HG03442 (cell line): Measurements from ENCODE around the gene SDF2L1.
"Not testable (repeated sequence)": the region's sequence is repeated elsewhere in the genome, so short reads cannot be mapped to it uniquely, and the experiment has no call there.

Experiments used
- ATAC-seq: cut with Tn5 transposase; IDR thresholded peaks from one replicate; pipeline ENCODE4 v1.9.1; 2021; ENCODE audit warnings: mild to moderate bottlenecking, moderate library complexity; ENCODE audit not compliant: unreplicated experiment

The SDF2L1 gene

DNA sequence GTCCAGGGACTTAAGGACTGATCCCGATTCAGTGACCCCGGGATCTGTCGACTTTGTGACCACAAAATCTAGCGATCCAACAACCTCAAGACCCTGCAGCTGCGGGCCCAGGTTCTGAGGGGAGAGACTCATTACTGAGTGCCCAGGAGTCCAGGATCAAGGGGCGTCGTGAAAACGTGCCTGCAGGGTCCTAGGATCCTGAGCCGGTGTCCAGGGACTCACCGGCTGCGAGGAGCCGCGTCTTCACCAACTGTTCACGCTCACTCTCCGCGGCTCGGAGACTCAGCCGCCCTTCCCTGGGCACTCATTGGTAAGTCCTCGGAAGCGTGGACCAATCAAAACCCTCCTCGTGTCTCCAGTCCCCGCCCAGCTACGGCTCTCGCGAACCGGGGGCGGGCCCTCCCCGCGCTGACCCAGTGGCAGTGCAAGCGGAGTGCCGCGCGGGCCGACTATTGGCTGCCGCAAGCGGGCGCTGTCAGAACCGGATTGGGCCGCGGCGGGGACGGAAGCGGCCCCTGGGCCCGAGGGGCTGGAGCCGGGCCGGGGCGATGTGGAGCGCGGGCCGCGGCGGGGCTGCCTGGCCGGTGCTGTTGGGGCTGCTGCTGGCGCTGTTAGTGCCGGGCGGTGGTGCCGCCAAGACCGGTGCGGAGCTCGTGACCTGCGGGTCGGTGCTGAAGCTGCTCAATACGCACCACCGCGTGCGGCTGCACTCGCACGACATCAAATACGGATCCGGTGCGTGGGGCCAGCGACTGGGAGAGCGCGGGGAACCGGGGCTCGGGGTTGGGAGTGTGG lies at the start of gene SDF2L1:
Gene SDF2L1, plus strand, starts transcription at position 514 of the 795 bp plus-strand sequence. Its CDS starts 35 bp downstream, at position 549.
- peak; percentile 93 for ATAC-seq

DNA sequence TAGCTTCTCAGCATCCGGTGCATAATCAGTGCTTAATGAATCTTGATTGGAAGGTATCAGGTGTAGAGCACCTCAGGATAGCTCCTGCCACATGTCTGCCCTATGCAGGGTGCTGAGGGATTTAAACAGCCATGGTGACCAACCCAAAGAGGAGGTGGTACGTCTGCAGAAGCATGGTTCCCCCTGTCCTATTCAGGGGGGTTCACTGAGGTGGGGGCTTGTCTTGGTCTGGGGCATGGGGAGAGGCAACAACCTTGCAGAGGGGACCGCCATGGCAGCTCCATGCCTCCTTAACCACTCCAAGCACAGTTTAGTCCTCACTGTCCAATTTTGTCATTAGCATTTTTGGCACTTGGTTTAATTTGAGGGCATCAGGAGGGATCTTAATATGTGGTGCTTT lies 49.7 kb upstream of the SDF2L1 start:
- no peak for ATAC-seq

DNA sequence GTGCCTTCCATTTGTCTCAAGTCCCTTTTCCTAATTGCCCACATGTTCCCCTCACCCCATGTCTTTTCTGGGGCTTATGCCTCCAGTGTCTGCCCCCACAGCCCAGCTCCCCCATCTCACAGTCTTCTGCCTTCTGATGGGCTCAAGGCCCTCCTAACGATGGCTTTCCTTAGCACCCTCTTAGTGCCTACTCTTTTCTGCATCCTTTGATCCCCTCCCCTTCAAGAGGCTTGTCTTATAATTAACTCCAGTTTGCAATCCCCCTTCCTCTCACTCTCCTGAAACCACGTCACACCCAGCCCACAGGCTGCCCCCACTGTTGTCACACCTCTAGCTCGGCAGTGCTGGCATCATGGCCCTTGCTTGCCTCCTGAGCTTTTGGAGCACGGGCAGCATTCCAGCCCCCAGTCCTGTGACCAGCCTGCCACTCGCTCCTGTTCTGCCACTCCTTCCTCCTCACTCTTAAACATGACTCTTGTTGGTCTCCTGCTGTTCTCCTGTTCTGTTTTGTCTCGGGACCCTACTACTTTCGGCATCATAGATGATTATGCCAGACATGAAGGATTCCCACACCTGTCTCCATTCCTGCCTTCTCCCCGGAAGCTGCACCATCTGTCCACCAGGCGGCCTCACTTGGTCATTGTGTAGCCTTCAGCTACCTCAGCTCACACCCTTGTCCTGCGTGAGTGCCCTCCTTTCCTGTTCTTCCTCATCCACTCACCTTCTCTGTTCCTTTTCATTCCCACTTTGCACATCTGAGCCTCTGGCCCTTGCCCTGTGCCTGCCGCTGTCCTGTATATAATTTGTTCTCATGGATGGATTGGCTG lies 48.5 kb upstream of the SDF2L1 start:
- ATAC-seq = no peak

DNA sequence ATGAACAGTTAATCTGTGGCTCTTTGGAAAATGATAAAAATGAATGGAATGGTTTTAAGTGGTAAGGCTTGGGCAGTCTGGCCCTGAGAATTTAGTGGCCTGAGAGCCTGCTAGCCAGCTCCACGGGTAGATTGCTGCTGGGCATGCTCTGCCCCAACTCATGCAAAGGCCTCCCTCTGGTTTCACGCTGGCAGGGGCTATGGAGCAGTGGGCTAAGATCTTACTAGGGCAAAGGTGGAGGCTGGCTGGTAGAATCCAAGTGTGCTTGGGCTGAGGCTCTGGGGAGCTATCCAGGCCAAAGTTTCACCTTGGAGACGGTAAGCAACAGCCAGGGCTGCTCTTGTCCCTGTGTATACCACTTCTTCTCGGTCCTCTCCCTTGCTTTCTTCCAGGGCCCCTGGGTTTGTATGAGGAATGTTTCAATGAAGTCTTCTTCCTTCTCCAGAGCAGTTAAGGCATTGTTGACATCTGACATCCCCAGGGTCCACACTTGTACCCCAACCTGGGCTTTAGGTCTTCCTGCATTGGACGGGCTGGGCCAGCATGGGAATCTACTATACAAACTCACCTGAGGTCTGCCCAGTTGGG lies 47.1 kb upstream of the SDF2L1 start:
- ATAC-seq = no peak

DNA sequence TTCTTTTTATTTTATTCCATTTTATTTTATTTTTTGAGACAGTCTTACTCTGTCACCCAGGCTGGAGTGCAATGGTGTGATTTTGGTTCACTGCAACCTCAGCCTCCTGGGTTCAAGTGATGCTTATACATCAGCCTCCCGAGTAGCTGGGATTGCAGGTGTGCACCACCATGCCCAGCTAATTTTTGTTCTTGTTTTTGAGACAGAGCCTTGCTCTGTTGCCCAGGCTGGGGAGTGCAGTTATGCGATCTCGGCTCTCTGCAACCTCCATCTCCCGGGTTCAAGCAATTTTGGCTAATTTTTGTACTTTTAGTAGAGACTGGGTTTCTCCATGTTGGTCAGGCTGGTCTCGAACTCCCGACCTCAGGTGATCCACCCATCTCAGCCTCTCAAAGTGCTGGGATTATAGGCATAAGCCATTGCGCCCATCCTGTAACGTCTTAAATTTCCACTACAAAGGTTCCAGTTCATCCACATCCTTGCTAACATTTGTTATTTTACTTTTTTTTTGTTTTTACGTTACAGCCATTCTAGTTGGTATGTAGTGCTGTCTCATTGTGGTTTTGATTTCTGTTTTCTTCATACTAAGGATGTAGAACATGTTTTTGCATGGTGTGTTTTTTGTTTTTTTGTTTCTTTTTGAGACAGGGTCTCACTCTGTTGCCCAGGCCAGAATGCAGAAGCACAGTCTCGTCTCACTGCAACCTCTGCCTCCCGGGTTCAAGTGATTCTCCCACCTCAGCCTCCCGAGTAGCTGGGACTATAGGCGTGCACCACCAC lies 45.6 kb upstream of the SDF2L1 start:
- not testable (repeated sequence) for ATAC-seq

DNA sequence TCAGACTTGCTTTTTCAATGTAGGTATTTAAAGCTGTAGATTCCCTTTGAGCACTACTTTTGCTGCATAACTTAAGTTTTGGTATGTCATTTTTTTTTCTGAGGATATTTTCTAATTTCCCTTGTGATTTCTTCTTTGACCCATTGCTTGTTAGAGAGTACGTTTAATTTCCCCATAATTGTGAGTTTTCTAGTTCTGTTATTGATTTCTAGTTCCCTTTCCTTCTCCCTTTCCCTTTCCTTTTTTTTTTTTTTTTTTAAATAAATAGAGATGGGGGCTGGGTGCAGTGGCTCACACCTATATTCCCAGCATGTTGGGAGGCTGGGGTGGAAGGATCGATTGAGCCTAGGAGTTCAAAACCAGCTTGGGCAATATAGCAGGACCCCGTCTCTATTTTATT lies 43.8 kb upstream of the SDF2L1 start:
- ATAC-seq = no peak

- ATAC-seq = no peak
Measured at GRCh38 chr22:21599053-21599893, 42.8 kb upstream of the SDF2L1 start.

- no peak for ATAC-seq
Measured at GRCh38 chr22:21602579-21602978, 39.5 kb upstream of the SDF2L1 start.

GRCh38 chr22:21603973-21604372 lies 38.1 kb upstream of the SDF2L1 start:
- no peak for ATAC-seq

- no peak for ATAC-seq
Measured at GRCh38 chr22:21605887-21606564, 36.1 kb upstream of the SDF2L1 start.

GRCh38 chr22:21606775-21607174 lies 35.3 kb upstream of the SDF2L1 start:
- ATAC-seq = no peak

GRCh38 chr22:21609556-21610157 lies 32.4 kb upstream of the SDF2L1 start:
- ATAC-seq = not testable (repeated sequence)

- ATAC-seq = no peak
Measured at GRCh38 chr22:21611210-21611977, 30.7 kb upstream of the SDF2L1 start.

DNA sequence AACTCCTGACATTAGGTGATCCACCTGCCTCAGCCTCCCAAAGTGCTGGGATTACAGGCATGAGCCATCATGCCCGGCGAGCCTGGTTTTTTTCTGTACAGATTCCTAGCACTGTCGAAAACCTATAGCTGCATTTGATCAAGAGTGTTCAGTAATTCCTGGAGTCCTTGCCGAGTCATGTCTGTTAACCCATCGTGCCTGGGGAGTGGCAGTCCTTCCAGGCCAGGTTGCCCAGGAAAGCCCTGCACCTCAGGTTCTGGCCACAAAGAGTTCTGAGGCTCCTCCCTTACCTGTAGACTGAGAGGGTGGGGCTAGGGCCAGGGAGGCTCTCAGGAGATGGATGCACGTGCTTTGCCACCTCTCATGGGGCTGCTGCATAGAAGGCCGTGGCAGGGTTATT lies 29.2 kb upstream of the SDF2L1 start:
- ATAC-seq = no peak

GRCh38 chr22:21613553-21614233 lies 28.4 kb upstream of the SDF2L1 start:
- no peak for ATAC-seq

- no peak for ATAC-seq
Measured at GRCh38 chr22:21615731-21616130, 26.4 kb upstream of the SDF2L1 start.

DNA sequence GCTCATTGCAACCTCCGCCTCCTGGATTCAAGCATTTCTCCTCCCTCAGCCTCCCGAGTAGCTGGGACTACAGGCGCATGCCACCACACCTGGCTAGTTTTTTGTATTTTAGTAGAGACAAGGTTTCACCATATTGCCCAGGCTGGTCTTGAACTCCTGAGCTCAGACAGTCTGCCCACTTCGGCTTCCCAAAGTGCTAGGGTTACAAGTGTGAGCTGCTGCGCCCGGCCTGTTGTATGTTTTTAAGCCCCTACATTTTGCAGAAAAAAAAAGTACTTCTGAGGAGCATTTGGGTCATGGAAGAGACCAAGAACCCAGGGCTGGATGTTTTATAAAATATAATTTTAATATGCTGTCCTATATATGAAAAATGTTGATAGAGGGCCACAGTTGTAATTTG lies 24.8 kb upstream of the SDF2L1 start:
- ATAC-seq = not testable (repeated sequence)

GRCh38 chr22:21621025-21621424 lies 21.1 kb upstream of the SDF2L1 start:
- ATAC-seq = no peak
